GM23248 (cell line): ENCODE data around the gene FANCG. TPM values are rescaled to one million over a fixed set of nuclear protein-coding genes. Genes with fewer than 3 reads are reported as not detected.

ENCODE experiments used
- DNase-seq: peaks from one replicate; pipeline ENCODE4 v3.0.0-alpha.2; 2015
- H2AFZ ChIP-seq: fragments of 200-600 bp; sonication (generic); 2 replicates; pipeline ENCODE4 v1.6.1; 2016; ENCODE audit warnings: antibody characterized with exemption
- H3F3A ChIP-seq: fragments of 200-600 bp; sonication (generic); 2 replicates; pipeline ENCODE4 v1.6.1; 2016; ENCODE audit warnings: mild to moderate bottlenecking, antibody characterized with exemption, mixed run types; ENCODE audit not compliant: insufficient read depth
- H3K27ac ChIP-seq: fragments of 200-600 bp; sonication (generic); 2 replicates; pipeline ENCODE4 v1.5.1; 2016; ENCODE audit warnings: mild to moderate bottlenecking
- H3K27me3 ChIP-seq: fragments of 200-600 bp; sonication (generic); replicated peaks from 2 replicates; pipeline ENCODE4 v1.6.1; 2016; ENCODE audit warnings: mild to moderate bottlenecking; ENCODE audit not compliant: insufficient read depth
- H3K36me3 ChIP-seq: fragments of 200-600 bp; sonication (generic); 2 replicates; pipeline ENCODE4 v1.6.1; 2016; ENCODE audit warnings: low read depth, mild to moderate bottlenecking
- H3K4me1 ChIP-seq: fragments of 200-600 bp; sonication (generic); 2 replicates; pipeline ENCODE4 v1.6.1; 2016; ENCODE audit warnings: mild to moderate bottlenecking; ENCODE audit not compliant: insufficient read depth
- H3K4me2 ChIP-seq: fragments of 200-600 bp; sonication (generic); one replicate; pipeline ENCODE4 v1.6.1; 2016; ENCODE audit warnings: mild to moderate bottlenecking; ENCODE audit not compliant: unreplicated experiment
- H3K4me3 ChIP-seq: fragments of 200-600 bp; sonication (generic); 2 replicates; pipeline ENCODE4 v1.5.1; 2016; ENCODE audit warnings: mild to moderate bottlenecking
- H3K79me2 ChIP-seq: fragments of 200-600 bp; sonication (generic); 2 replicates; pipeline ENCODE4 v1.6.1; 2016; ENCODE audit warnings: mild to moderate bottlenecking; ENCODE audit not compliant: insufficient read depth
- H3K9ac ChIP-seq: fragments of 200-600 bp; sonication (generic); 2 replicates; pipeline ENCODE4 v1.6.1; 2016; ENCODE audit warnings: mild to moderate bottlenecking
- H3K9me2 ChIP-seq: fragments of 200-600 bp; sonication (generic); 2 replicates; pipeline ENCODE4 v1.6.1; 2016; ENCODE audit warnings: mixed run types, mild to moderate bottlenecking, moderate library complexity; ENCODE audit not compliant: insufficient read depth
- H3K9me3 ChIP-seq: fragments of 200-600 bp; sonication (generic); one replicate; pipeline ENCODE4 v1.6.1; 2017; ENCODE audit warnings: low read depth
- H4K20me1 ChIP-seq: fragments of 200-600 bp; sonication (generic); 2 replicates; pipeline ENCODE4 v1.6.0; 2016; ENCODE audit not compliant: insufficient read depth
- EZH2 ChIP-seq: fragments of 200-600 bp; sonication (generic); IDR thresholded peaks from 2 replicates; pipeline ENCODE4 v1.6.1; 2018; ENCODE audit warnings: antibody characterized with exemption, mild to moderate bottlenecking; ENCODE audit not compliant: insufficient read depth, poor library complexity, severe bottlenecking
- EZH2phosphoT487 ChIP-seq: fragments of 200-600 bp; sonication (generic); IDR thresholded peaks from 2 replicates; pipeline ENCODE4 v1.6.1; 2018; ENCODE audit warnings: antibody characterized with exemption, moderate library complexity, mild to moderate bottlenecking, low read depth; ENCODE audit not compliant: insufficient read depth
- WGBS, 2 experiments: methylation state at CpG; one replicate each; pipeline ENCODE4 v1.1.6; 2015 to 2017; ENCODE audit warnings: low lambda C conversion rate in 2 of 2, low coverage in 1 of 2; ENCODE audit errors: missing lambda C conversion rate in 2 of 2; 5-methylcytosine and 5-hydroxymethylcytosine counted together
- in situ Hi-C: fragments of 300-500 bp; cut with MboI; formaldehyde crosslinking; loops from 2 replicates; pipeline ENCODE4 v1.15.0; 2020
- polyA plus RNA-seq: library from polyadenylated mRNA; unstranded; fragments of >200 nt; fragmentation: Nextera tagmentation; extraction: Ambion mirVana; gene quantifications from 2 replicates; pipeline ENCODE4 v1.2.1, GENCODE V29; 2016
- total RNA-seq: library from RNA; depleted of rRNA; stranded (reverse); fragments of >200 nt; shearing (Covaris generic); gene quantifications from 2 replicates; pipeline ENCODE4 v1.2.3, GENCODE V29; 2014

FANCG gene
- total and polyA plus RNA-seq, 2 experiments from 2014 or later: 15.3 to 20.0 TPM

DNA sequence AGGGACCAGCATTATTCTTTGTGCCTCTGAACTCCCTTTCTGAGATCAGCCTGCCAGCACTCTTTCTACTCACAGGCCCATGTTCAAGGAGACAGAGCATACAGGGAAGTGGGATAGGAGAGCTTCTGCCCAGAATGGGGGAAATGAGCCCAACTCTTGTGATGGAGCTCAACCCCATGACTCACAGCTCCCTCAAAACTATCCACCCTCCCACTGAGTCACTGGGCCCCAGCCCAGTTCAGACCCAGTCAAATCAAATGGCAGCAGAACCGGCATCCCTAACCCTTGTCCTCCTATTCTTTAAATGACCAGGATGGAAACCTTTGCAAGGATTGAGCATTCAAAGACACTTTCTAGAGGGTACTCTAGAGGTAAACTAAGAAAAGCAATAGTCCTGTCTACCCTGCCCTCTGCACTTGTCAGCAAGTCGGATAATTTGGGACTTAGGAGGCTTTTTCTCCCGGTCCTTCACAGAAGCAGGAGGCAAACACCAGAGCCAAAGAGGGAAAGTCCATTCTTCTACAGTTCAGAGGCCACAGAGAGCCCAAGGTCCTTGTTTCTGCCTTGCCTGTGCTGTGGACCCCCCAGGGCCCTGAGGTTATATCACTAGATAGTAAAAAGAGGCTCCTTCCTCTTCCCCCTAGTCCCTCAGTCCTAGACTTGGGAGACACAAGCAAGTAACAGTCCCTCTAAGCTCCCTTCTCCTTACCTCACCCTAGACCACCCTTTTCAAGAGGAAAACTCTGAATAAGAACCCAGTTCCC, 32.7 kb upstream of the FANCG start:
- WGBS, 2 experiments: 18 to 24% methylated on average over 3 of the region's 3 CpGs

DNA sequence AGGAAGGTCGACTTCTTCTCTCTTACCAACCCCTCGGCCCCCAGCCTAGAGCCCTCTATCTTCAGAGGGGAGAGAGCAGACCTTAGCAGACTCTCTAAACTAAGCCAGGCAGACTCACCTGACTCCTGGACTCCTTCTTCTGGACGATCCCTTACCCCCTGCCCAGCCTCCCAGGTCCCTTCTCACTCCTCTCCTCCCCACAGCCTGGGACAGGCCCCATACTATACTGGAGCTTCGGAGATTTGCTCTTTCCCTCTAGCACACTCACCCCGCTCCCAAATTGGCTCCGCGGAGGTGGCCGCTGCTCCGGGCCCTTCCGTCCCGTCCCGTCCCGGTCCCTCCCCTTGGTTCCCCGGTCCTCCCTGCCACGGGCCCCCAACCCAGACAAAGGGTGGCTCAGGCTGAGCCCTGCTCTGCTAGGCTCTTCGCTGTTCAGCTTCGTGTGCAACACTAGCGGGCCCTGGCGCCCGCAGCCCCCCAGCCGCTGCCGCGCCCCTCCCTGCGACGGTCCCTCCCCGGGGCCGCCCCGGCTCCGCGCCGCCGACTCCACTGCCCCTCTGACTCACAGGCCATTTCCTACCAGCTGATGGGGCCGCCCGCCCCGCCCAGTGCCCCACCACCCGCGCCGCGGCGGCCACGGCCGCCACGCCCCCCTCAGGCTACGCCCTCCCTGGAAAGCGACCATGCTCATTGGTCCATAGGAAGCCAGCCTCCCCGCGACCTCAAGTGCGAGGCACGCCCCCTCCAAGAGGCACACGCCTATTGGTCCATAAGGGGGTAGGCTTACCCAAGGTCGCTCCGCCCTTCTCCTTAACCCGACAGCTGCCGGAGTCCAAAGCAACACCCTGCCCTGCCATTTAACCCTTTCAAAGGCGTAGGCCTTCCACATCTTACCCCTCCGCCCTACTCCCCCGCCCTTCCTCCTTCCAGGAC, 31.5 kb upstream of the FANCG start:
- Histone ChIP-seq H3K9me3 (no peaks in the 10 kb centered on the region), H3K79me2 (peaks cover 64% of the 10 kb centered on the region), H3F3A (peaks cover 32% of the 10 kb centered on the region), H4K20me1 (no peaks in the 10 kb centered on the region), H3K36me3 (0 out of 2 replicates have a peak, but pooled peaks cover 13% of the 10 kb centered on the region), H3K4me3 (peak overlapping the region; percentile 89), H3K9me2 (no peaks in the 10 kb centered on the region), H3K27me3 (no peaks in the 10 kb centered on the region), H3K4me1 (peaks cover 39% of the 10 kb centered on the region), H3K27ac (peak overlapping the region; percentile 98), H3K4me2 (peak overlapping the region; percentile 98), H3K9ac (peak overlapping the region; percentile 95), H2AFZ (peak overlapping the region; percentile 67)
- TF ChIP-seq EZH2 (no peak), EZH2phosphoT487 (no peak)
- 0 to 1% methylated on average over 30 to 57 of the region's 57 CpGs for WGBS, 2 experiments
- DNase-seq: peak; percentile 100
- in situ Hi-C loops: loop anchor here (10.0 kb wide), 1 partner anchor 444 kb away; no protein-coding TSS in a partner anchor

More for the DNA sequence above, 32.7 kb upstream of the FANCG start:
- H3K4me3 ChIP-seq: peak overlapping the region; percentile 75
- H3K79me2 ChIP-seq: peaks cover 53% of the 10 kb centered on the region
- H3F3A ChIP-seq: peaks cover 40% of the 10 kb centered on the region
- in situ Hi-C loops: loop anchor here (10.0 kb wide), 1 partner anchor 442 kb away; no protein-coding TSS in a partner anchor
- peak overlapping the region; percentile 98 for H3K4me2 ChIP-seq
- TF ChIP-seq EZH2 (no peak), EZH2phosphoT487 (no peak)
- H2AFZ ChIP-seq: peak overlapping the region; percentile 26
- H4K20me1 ChIP-seq: no peaks in the 10 kb centered on the region
- peak; percentile 95 for DNase-seq
- 0 out of 2 replicates have a peak, but pooled peaks cover 6% of the 10 kb centered on the region for H3K36me3 ChIP-seq
- H3K9me2 ChIP-seq: no peaks in the 10 kb centered on the region
- H3K27ac ChIP-seq: peak overlapping the region; percentile 98
- peak overlapping the region; percentile 90 for H3K9ac ChIP-seq
- no peaks in the 10 kb centered on the region for H3K27me3 ChIP-seq
- H3K4me1 ChIP-seq: peaks cover 41% of the 10 kb centered on the region
- no peaks in the 10 kb centered on the region for H3K9me3 ChIP-seq

GRCh38 chr9:35110327-35110761, 30.6 kb upstream of the FANCG start:
- WGBS, 2 experiments: 10 to 12% methylated on average over 3 of the region's 3 CpGs
- peaks cover 70% of the 10 kb centered on the region for H3K79me2 ChIP-seq
- H4K20me1 ChIP-seq: no peaks in the 10 kb centered on the region
- no peak overlapping the region for H2AFZ ChIP-seq
- no peaks in the 10 kb centered on the region for H3K9me2 ChIP-seq
- peak overlapping the region; percentile 97 for H3K4me2 ChIP-seq
- H3F3A ChIP-seq: peaks cover 28% of the 10 kb centered on the region
- H3K4me3 ChIP-seq: peak overlapping the region; percentile 89
- in situ Hi-C loops: loop anchor here (10.0 kb wide), 1 partner anchor 444 kb away; no protein-coding TSS in a partner anchor
- peak overlapping the region; percentile 88 for H3K27ac ChIP-seq
- DNase-seq: peak; percentile 79
- H3K9me3 ChIP-seq: no peaks in the 10 kb centered on the region
- no peaks in the 10 kb centered on the region for H3K27me3 ChIP-seq
- H3K36me3 ChIP-seq: peaks cover 22% of the 10 kb centered on the region; the same call in 1 of the 2 replicates
- no peak for TF ChIP-seq EZH2phosphoT487
- no peak for TF ChIP-seq EZH2
- H3K9ac ChIP-seq: peak overlapping the region; percentile 95
- peaks cover 39% of the 10 kb centered on the region for H3K4me1 ChIP-seq

GRCh38 chr9:35108946-35109575, 29.3 kb upstream of the FANCG start:
- Histone ChIP-seq H3K79me2 (peaks cover 72% of the 10 kb centered on the region), H3F3A (peaks cover 30% of the 10 kb centered on the region), H3K4me2 (peak overlapping the region; percentile 97), H3K36me3 (peaks cover 30% of the 10 kb centered on the region; the same call in 1 of the 2 replicates), H3K4me3 (0 out of 2 replicates have a peak overlapping the region, but pooled peaks have one; percentile 89), H3K27ac (no peak overlapping the region; the same call in 1 of the 2 replicates), H4K20me1 (no peaks in the 10 kb centered on the region), H3K9ac (peak overlapping the region; percentile 95; the same call in 1 of the 2 replicates), H2AFZ (no peak overlapping the region), H3K9me2 (no peaks in the 10 kb centered on the region), H3K4me1 (peaks cover 31% of the 10 kb centered on the region), H3K9me3 (no peaks in the 10 kb centered on the region), H3K27me3 (no peaks in the 10 kb centered on the region)
- TF ChIP-seq EZH2phosphoT487 (no peak), EZH2 (no peak)
- no peak for DNase-seq
- in situ Hi-C loops: no loop called here
- 63 to 69% methylated on average over 8 of the region's 8 CpGs for WGBS, 2 experiments
